NCI-H1092 (cell line): Measurements from ENCODE around the gene LMTK3.
"Not testable (repeated sequence)": the region's sequence is repeated elsewhere in the genome, so short reads cannot be mapped to it uniquely, and the experiment has no call there.

ENCODE experiments used
- DNase-seq: peaks from one replicate; lab custom pipeline; 2025; lab: John Stamatoyannopoulos, UW

The LMTK3 gene

GRCh38 chr19:48506138-48506733 lies 5.4 kb downstream of the LMTK3 start:
- DNase-seq, result no peak

DNA sequence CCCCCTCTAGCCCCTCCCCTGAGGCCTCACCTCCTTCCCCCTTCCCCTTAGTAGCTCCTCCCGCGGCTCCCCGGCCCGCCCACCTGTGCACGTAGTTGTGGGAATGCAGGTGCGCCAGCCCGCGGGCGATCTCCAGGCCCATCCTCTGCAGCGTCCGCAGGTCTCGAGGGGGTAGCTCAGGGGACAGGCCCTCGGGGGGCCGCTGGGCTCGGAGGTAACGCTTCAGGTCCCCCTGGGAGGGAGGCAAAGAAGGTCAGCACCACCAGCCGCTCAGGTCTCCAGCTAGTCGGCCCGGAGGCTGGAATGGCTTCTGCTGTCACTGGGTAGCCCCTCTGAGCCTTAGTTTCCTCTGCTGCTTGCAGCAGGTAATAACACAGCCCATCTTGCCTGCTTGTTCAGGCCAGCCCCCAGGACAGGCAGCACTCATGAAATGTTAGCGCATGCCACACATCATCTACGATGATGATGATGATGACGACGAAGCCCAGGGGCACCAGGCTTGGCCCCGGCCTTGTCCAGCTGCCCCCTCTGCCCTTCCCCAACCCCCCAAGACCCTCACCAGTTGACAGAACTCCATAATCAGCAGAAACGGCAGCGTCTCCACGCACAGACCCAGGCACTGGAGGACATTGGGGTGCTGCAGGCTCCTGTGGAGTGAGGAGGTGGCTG lies 9.2 kb downstream of the LMTK3 start:
- DNase-seq, result no peak

DNA sequence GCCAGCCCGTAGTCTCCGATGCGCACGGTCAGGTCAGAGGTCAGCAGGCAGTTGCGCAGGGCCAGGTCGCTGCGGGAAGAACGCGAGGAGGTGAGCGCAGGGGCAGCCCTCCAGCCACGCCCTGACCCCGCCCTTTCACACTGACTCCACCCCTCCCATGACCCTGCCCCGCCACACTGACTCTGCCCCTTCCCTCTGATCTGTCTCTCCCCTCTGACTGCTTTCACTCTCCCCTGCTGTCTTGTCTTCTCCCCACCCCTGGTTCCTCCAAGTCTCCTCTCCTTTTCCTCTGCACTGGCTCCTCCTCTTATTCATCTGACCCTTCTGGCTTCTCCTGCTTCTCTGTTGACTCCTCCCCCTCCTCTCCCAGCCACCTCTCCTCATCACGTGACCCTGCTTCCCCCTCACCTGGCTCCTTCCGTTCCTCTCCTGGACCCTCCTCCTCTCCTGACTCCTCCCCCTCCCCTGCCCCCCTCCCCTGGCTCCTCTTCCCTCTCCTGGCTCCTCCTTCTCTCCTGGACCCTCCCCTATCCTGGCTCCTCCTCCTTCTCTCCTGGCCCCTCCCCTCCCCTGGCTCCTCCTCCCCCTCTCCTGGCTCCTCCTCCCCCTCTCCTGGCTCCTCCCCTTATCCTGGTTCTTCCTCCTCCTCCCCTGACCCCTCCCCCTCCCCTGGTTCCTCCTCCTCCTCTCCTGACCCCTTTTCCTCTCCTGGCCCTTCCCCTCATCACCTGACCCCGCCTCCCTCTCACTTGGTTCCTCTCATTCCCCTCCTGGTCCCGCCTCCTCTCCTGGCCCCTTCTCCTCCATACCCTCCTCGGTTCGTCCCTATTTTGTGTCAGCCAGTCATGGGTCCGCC lies 9.9 kb downstream of the LMTK3 start:
- DNase-seq, result no peak

DNA sequence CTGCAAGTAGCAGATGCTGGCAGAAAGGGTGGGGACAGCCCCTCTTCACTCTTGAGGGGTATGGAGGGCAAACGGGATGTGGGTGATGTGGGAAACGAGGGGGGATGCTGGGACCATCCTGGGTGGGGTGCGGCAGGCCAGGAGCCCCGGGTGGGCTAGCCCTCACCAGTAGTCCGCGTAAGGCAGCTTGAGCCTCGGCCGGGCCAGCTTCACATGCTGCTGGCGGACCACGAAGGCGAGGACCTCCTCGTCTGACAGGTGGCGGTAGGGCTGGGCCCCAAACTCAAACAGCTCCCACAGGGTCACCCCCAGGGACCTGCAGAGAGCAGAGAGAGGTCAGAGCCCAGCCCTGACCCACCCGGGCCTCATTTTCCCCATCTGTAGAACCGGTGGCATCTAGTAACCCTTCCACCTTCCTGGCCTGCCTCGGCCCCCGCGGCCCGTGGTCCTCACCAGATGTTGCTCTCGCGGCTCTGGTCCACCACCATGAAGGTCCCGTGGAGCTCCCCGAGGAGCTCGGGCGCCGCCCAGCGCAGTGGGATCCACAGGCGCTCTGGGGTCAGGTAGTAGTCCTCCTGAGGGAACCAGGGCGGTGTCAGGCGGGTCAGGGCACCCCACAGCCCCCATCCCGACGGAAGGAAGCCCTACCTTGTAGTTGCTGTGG lies 10.7 kb downstream of the LMTK3 start:
- DNase-seq, result no peak

DNA sequence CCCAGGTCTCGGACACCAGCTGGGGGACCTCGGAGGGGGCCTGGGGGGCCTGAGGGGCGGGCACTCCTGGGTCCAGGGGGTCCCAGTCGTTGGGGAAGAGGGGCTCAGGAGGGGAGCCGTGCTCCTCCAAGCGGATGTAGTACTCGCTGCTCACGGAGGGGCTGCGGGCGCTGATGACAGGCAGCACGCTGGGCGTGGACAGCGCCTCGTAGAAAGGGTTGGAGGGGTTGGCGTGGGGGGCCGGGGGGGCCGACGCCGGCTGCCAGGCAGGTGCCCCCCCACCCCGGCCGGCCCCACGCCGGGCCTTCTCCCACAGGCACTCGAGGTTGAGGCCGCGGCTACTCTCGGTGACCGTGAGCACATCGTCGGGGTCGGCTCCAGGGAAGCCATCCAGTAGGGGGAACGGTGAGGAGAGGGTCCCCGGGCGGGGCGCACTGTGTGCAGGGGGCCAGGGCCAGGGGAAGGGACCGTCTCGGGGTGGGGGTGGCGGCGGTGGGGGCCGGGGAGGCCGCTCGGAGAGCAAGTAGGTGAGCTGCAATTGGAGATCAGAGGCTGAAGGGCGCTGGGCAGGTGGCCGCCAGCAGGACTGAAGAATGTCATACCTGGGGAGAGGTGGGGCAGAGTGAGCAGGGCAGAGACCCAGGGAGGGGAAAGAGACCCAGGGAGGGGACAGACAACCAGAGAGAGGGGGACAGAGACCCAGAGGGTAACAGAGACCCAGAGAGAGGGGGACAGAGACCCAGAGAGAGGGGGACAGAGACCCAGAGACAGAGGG lies 12.1 kb downstream of the LMTK3 start:
- DNase-seq, result no peak

DNA sequence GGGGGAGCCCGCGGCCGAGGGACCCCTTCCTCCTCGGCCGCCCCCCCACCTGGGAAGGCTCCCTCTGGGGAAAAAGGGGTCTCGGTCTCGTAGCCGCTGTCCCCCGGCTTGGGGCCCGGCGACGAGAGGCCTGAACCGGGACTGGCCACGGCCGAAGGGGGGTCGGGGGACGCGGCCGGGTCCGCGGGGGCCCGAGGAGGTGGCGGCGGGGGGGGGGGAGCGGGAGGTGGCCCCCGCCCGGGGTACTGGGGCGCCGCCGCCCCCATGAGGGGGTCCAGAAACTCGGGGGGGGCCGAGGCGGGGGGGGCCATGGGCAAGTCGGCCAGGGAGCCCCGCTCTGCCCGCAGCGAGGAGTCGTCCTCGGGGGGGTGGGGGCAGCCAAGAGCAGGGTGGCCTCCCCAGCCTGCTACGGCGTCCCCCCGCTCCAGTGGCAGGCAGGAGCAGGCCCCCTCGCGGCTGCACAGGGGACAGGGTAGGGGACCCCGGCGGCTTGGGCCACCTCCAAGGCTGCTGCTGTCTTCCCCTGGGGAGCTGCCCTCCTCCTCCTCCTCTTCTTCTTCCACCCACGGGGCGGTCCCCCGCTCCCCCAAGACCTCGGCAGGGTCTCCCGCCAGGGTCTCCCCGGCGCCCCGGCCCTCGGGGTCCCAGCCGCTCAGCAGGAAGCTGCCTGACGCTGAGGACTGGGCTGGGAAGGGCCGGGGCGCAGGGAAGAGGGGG lies 12.9 kb downstream of the LMTK3 start:
- DNase-seq, result no peak

GRCh38 chr19:48497728-48498594 lies 13.7 kb downstream of the LMTK3 start:
- DNase-seq, result no peak

GRCh38 chr19:48496959-48497727 lies 14.5 kb downstream of the LMTK3 start:
- no peak for DNase-seq

GRCh38 chr19:48495396-48495795 lies 16.2 kb downstream of the LMTK3 start:
- no peak for DNase-seq

DNA sequence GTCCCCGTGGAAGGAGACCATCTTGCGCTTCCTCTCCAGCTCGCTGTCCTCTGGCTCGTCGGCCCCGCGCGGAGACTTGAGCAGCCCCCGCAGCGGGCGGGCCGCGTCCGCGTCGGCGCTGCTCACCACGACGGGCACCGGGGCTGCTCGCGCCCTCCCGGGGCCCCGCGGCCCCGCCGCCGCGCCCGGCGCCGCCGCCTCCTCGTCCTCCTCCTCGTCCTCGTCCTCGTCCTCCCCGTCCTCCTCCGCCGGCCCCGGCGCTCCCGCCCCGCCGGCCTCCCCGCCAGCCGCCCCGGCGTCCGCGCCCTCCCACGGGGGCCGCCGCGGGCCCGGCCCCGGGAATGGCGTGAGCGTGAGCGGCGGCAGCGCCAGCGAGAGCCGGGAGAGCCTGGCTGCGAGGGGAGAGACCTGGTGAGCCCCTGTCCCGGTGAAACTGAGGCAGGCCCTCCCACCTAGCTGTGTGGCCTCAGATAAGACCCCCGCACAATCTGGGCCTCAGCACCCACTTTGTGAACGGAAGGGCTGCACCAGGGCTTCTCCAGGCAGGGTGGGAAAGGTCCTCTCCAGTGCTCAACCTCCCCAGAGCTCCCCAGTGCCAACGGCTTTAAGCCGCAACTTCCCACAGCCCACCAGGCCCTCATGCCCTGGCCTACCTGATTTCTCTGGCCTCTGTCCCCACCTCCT lies 17.8 kb downstream of the LMTK3 start:
- no peak for DNase-seq

DNA sequence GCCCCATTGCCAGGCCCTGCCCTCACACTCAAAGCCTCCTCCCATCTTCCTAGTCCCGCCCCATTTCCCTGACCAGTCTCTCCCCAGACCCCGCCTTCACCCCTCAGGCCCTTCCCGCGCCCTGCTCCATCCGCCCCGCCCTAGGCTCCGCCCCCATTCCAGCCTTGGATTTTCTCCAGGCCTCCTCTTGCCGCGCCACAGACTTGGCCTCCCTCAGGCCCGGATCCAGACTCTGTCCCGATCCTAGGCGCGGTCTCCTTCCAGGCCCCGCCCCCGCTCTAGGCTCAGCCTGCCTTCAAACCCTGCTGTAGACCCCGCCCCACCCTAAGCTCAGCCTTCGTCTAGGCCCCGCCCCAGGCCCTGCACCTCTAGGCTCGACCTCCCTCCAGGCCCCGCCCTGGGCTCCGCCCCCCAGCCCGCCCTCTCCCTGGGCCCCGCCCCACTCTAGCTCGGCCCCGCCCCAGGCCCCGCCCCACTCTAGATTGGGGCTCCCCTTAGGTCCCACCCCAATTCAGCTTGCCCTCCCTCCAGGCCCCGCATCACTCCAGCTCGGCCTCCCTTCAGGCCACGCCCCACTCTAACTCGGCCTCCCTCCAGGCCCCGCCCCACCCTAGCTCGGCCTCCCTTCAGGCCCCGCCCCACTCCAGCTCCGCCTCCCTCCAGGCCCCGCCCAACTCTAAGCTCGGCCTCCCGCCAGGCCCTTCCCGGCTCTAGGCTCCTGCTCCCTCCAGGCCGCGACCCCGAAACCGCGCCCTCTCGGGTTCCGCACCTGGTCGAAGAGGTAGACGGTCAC lies 18.5 kb downstream of the LMTK3 start:
- peak; percentile 54 for DNase-seq

- DNase-seq, result no peak
Observed at GRCh38 chr19:48491793-48492123, 19.9 kb downstream of the LMTK3 start.

- DNase-seq, result no peak
Observed at GRCh38 chr19:48490981-48491792, 20.4 kb downstream of the LMTK3 start.

DNA sequence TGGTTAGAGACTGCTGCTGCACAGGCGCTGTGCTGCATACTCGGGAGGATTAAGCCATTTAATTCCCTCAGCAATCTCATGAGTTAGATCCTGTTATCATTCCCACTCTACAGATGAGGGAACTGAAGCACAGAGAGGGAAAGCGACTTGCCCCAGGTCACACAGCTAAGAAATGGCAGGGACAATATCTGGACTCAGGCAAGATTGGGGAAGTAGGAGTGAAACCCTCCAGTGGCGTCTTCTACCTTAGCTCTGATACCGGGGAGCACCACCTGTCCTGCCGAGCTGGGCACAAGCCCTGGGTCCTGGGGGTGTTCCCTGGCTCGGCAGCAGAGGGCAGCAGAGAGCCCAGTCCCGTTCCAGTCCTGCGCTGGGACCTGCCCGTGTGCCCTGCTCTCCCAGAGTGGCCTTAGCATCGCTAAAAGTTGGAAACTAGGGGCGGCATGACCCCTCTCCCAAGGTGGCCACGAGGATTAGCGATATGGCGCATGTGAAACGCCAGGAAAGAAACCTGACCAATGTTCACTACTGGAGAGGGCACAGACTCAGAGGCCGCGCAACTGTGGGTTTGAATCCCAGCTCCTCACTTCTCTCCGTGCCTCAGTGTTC lies 21.9 kb downstream of the LMTK3 start:
- DNase-seq, result peak; percentile 15

DNA sequence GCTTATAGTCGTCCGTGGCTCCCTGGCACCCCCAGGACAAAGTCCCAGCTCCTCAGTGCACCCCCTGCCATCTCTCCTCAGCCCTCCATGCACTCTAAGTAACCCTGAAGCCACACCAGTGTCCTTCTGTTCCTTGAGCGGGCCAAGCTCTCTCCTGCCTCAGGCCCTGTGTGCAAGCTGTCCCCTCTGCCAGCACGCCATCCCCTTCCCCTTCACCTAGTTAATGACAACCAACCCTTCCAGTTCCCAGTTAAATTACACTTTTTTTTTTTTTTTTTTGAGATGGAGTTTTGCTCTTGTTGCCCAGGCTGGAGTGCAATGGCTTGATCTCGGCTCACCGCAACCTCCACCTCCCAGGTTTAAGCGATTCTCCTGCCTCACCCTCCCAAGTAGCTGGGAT lies 23.2 kb downstream of the LMTK3 start:
- DNase-seq, result not testable (repeated sequence)

DNA sequence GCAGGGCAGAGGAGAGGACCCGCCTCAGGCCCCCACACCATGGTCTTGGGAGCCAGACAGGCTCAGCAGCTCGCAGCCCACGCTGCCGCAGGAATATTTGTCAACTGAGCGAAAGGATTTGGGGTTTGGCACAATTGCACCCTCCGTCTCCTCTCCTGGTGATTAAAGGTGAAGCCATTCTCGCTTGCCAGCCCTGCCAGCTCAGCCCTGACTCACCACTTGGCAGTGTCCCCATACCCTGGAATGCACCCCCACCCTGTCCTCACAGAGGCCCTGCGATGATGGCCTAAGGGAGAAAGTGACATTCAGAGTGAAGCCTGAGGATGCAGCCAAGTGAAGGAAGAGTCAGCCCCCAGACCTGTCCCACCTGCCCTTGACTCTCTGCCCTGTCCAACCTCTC lies 23.7 kb downstream of the LMTK3 start:
- DNase-seq, result no peak

GRCh38 chr19:48487544-48487943 lies 24.1 kb downstream of the LMTK3 start:
- no peak for DNase-seq
